NB4 (cell line): ENCODE results near the gene LMCD1.

Experiments
- POLR2A ChIP-seq: IDR thresholded peaks from 2 replicates; pipeline ENCODE4 v1.6.1; 2011; ENCODE audit warnings: mild to moderate bottlenecking; ENCODE audit not compliant: insufficient read length; ENCODE audit errors: extremely low read depth
- TF ChIP-seq, protein P1 (sequence below): IDR thresholded peaks from one replicate; pipeline ENCODE4 v1.5.1; 2012; ENCODE audit warnings: low read depth, low read length

DNA sequence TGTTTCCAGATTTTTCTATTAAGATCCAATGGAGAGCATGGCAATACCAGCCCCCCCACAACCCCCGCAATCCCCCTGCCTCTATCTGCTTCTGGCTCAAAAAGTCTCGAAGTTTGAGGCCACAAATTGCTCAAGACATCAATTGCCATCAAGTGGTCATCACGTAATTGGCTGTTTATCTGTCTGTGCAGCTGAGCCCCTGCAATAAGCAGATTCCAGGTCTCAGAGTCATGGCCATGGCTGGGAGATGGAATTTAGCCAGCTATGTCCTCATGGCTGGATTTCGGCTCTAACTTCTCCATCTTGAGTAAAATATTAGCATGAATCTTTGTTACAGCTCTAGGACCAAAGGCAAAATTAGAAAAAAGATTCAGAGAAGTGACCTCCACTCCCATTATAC is 120.2 kb downstream of the LMCD1 start:
- TF ChIP-seq, protein P1, sequence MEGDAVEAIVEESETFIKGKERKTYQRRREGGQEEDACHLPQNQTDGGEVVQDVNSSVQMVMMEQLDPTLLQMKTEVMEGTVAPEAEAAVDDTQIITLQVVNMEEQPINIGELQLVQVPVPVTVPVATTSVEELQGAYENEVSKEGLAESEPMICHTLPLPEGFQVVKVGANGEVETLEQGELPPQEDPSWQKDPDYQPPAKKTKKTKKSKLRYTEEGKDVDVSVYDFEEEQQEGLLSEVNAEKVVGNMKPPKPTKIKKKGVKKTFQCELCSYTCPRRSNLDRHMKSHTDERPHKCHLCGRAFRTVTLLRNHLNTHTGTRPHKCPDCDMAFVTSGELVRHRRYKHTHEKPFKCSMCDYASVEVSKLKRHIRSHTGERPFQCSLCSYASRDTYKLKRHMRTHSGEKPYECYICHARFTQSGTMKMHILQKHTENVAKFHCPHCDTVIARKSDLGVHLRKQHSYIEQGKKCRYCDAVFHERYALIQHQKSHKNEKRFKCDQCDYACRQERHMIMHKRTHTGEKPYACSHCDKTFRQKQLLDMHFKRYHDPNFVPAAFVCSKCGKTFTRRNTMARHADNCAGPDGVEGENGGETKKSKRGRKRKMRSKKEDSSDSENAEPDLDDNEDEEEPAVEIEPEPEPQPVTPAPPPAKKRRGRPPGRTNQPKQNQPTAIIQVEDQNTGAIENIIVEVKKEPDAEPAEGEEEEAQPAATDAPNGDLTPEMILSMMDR = no peak
- TF ChIP-seq POLR2A = no peak
